HG02588 (cell line): ENCODE results near the gene TTC28.
"Not testable (repeated sequence)": the region's sequence is repeated elsewhere in the genome, so short reads cannot be mapped to it uniquely, and the experiment has no call there.

Source experiments
- ATAC-seq: cut with Tn5 transposase; IDR thresholded peaks from one replicate; pipeline ENCODE4 v1.9.1; 2021; ENCODE audit warnings: mild to moderate bottlenecking, moderate library complexity; ENCODE audit not compliant: unreplicated experiment

Gene TTC28

DNA sequence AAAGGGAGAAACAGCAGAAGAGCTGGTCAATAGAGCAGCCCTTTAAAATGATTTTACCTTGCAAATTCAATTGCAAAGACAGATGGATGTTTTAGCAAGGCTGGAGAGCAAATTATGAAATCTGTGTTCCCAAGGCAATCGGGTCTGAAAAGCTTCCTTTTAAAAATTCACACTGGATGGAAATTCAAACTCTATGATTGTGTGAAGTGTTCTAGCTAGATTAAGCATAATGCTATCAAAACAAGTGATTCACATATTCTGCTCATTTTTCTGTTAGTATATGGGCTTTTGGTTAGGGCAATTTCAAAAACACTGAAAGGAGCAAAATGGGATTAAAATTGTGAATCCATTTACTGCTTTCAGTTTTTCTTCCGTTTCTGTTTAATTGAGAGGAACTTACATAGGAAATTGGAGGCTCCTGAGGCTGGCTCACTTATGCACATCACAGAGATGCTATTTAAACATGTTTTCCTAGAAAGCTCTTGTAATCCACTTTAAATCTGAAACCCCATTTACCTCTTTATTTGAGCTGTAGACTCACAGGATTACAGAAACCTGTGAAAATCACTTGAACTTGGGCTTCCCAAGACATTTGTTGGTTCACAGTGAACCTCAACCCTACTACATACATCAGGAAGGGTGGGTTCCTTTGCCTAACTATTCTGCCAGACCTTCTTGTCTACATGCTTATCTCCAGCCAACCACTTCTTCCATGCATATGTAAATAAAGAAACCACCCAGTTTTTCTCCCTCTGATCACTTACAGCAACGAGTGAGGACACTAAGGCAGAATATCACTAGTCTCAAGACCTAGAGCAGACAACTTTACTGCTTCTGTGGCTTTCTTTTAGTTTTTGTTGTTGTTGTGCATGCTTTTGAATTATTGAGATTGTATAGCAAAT is 558.7 kb downstream of the TTC28 start:
- ATAC-seq = no peak

DNA sequence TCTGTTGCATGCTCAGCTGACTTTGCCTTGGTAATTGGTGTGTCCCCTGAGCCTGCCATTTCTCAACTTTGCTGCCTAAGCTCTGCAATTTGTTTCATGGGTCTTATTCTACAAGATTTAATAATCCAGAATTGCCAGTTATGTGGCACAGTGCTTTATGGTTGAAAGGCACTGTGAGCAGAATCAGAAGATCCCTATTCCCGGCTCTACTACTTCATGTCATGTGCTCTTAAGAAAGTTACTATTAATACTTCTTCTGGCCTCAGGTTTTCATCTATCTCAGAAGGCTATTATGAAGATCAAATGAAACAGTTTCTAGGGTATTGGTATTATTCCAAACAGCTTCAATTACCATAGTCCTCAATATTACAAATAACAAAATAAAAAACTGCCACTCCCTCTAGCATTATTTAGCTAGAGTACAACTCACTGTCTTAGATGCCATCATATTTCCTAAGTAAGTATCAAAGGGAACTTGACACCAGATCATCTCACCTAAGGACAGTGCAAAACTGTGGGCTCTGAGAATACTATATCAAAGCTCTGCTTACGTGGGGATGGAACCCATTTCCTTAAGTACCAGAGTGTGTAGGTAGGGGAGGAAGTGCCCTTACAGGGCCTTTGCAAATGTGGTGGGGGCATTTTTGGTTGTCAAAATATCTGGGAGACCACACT is 560.5 kb downstream of the TTC28 start:
- ATAC-seq = no peak

DNA sequence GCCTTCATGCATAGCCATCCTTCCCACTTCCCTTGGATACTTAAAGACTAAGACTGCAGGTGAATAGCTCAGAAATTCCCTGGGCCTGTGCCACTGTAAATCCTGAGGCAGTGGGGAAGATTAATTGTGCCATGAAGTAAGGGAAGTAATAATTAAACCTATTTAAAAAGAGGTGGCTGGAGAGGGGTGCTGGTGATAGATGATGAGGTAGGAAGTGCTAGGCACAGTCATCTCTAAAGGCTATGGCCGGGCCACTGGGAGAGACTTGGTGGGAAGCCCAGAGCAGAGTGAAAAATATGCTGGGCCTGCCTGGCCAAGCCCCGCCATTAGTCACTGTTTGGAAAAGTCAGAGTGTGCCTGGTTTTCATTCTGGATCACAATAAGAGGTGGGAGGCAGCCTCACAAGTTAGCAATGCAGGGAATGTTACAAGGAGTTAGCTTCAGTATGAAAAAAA is 563.4 kb downstream of the TTC28 start:
- no peak for ATAC-seq

DNA sequence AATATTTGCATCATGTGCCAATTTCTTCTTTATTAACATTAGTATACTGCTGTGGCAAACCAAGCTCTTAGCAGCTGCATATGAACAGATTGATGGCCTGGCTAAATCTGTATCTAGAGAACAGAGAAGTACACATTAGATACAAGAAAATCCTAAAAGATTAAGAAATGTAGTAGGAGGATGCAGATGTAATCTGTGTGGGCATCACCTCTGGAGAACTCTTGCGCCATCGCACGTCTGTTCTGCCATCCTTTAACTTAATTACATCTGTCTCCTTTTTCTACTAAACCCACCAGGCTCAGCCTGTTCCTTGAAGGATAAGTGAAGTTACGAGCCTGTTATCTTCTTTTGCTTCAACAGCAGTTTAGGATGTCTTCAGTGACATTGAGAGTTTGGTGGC is 564.2 kb downstream of the TTC28 start:
- ATAC-seq = no peak

DNA sequence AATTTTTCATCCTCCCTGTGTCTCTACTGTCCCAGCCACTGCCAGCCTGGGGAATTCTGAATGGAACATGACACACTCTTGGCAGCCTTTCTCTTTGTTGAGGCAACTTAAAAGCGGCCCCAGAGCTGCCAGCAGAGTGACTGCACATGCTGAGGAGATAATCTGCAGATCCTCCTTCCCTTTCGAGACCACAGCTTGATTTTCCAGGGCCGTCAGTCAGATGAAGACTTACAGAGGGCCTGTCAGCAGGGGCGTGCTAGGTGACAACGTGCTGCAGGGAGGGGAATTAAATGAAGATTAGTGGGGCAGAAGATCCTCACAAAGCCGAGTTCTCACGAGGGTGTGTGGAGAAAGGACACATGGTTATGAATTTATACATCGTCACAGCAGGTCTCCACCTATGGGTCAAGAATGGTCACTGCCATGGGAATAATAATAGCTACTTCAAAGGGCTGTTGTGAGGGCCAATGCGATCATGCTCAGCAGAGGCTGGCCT is 567.0 kb downstream of the TTC28 start:
- ATAC-seq = no peak

DNA sequence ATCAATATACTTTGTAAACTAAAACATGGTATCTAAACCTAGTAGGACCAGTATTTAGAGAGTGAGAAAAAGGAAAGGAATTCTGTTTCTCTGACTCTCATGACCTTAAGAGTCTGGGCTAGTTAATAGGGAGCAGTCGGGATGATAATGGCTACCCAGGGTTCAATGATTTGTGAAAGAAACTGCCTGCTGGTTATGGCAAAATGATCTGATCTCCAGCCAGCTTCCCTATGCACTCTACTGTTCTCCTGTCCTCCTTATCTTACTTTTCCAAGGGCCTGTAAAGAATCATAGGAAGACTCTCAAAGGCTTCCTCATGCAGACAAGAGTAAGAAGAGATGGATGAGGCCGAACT is 567.5 kb downstream of the TTC28 start:
- ATAC-seq = no peak

DNA sequence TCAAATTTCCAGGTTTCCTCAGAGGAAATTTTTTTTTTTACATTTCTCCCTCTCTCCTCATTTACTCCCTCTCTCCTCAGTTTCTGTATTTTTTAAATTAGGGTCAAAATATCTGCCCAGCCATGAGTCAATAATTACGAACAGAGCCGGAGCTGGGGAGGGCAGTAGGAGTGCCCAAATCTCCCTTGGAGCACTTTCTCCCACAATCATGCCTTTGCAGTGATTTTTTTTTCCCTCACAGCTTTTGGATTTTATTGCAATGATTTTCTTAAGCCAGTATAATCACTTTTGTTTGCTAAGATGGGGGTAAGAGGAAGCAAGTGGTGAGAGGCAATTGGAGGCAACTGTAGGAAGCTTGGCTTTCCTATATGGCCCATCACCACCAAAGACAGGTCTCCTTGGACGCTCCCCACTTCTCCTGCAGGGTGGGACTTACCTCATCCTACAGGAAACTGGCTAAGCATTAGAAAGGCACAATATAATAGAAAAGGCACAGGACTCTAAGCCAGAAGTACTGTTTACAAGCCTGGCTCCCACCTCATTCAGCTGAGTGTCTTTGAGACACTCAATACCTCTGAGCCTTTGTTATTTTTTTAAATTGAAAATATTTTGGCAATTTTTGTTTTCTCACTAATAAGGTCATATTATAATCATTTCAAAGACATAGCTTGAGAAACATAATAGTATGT is 568.0 kb downstream of the TTC28 start:
- ATAC-seq = no peak

DNA sequence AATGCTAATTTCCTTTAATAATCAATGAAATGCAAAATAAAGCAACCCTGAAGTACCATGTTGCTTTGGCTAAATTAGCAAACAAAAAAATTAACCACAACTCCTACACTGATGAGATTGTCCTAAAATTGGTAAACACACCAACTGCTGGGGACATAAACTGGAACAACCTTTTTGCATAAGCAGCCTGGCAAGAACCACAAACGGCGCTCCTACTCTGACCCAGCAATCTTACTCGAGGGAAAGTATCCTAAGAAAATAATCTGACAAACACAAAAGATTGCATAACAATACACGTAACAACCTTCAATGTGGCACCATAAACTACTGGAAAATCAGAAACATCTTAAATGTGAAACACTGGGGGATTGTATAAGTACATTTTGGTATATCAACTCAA is 570.8 kb downstream of the TTC28 start:
- ATAC-seq = no peak

DNA sequence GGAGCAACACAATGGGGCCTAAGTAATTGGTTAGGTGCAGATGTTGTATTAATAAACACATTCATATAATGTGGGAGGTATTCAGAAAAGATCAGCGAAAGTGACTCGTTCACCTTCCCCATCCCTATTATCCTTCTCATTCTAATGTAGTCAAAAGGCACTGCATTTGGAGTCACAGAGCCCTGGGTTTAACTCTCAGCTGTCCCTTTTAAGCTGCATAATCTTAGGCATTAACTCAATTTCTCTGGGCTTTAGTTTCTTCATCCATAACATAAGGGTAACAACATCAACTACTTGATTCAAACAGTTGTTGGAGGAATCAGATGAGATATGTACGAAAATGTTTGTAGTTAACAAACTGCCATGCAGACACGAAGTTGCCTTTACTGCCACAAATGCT is 573.0 kb downstream of the TTC28 start:
- ATAC-seq = no peak

DNA sequence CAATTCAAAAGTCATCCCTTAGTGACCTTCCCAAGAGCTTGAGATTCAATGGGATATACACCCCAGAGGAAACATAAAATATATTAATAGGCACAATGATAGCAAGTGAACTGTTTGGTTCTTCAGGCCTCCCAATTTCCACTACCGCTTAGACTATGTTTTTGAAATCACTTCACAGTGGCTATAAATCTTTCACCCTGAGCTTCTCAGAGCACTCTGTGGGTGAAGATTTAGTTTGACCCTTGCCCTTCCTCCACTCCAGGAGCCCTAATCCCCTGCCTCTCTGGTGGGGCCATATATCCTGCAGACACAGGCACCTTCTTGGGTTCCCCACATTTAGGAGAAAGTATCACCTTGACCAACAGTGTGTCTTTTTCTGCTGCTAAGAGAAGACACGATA is 573.7 kb downstream of the TTC28 start:
- ATAC-seq = no peak

DNA sequence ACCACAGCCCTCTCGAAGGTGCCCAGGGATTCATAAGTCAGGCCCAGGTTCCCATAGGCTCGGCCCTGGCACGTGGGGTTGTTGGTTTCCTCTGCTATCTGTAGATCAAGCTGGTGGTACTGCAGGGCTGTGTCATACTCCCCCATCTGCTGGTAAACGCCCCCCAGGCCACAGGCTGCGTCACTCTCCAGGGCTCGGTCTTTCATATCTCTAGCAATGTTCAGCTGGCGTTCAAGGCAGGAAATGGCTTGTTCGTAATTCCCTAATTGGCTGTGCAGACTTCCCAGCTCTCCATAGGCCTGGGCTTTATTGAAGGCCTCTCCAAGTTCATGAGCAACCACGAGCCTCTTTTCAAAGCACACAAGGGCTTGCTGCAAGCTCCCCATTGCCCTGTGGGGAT is 574.2 kb downstream of the TTC28 start:
- no peak for ATAC-seq

DNA sequence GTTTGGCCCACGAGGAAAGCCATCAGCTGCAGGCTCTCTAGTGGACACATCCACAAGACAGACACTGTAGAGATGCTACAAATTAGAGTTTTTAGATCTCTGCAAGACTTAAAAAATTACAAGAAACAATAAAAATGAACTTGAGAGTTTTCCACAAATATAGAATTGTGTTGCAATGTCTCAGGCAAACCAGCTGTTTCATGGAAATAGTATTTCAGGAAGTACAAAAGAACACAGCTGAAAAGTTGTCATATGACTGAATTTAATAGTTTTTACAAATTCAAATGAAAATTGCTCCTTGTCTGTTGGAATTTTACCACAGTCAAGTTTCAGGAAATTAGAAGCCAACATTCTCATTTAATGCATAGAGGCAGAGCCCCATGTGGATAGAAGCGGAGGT is 576.0 kb downstream of the TTC28 start:
- ATAC-seq = no peak

DNA sequence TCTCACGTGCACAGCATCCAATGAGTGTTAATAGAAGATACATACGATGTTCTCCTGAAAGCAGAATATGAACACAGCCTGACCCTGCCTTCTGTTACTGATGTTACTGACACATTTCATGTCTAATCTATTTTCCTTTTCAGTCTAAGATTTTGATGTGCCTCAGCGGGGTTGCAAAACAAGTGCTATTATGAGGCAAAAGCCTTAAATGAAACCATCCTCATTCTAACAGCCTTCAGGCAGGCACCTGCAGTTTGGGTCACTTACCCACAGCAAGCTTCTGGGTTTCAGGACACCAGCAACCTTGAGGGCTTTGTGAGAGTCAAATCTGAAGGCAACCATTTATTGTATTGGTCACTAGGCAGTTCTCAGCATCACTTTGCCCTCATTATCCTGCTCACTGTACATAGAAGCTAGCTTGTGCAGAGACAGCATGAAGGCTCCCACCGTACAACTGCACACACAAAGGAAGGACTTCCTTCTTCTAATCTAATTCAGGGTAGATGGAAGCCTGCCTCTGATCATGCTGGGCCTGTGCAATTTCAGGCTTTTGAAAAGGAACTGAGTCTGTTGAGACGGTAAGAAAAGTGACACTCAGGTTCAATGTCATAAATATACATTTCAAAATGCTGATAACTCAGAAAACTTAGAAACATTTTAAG is 577.4 kb downstream of the TTC28 start:
- ATAC-seq = no peak

DNA sequence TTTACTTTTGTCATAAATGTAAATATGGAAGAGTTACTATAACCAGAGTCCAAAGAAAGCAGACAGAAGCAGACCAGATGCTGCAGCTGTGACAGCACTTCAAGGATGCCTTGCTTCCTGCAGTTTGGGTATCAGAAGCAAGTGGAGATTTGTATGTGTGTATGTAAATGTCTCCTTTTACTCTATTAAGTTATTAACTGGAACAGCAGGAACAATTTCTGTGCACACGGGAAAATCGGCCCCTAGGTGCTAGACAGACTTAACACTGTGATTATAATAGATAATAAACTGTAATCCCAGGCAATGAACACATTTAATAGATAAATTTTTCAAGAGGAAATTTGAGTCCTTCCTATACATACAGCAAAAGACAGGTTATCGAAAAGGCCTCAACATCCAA is 582.0 kb downstream of the TTC28 start:
- ATAC-seq = no peak

DNA sequence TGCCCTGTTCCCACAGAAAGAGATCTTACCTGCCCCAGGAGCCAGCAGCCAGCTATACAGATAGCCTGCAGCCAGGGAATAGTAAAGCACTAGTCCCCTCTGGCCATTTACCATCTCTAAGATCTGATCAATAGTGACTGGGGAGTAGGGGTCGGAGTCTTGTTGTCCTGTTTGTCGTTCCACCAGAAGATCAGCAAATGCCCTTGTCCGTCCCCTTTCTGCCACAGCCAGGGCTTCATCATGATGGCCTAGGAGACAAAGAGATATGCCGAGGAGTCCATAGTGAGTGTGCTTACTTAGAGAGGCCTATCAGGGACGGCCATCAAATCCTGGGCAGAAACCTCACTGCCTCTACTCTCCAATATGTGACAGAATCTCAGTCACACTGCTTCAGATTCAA is 583.5 kb downstream of the TTC28 start:
- no peak for ATAC-seq

DNA sequence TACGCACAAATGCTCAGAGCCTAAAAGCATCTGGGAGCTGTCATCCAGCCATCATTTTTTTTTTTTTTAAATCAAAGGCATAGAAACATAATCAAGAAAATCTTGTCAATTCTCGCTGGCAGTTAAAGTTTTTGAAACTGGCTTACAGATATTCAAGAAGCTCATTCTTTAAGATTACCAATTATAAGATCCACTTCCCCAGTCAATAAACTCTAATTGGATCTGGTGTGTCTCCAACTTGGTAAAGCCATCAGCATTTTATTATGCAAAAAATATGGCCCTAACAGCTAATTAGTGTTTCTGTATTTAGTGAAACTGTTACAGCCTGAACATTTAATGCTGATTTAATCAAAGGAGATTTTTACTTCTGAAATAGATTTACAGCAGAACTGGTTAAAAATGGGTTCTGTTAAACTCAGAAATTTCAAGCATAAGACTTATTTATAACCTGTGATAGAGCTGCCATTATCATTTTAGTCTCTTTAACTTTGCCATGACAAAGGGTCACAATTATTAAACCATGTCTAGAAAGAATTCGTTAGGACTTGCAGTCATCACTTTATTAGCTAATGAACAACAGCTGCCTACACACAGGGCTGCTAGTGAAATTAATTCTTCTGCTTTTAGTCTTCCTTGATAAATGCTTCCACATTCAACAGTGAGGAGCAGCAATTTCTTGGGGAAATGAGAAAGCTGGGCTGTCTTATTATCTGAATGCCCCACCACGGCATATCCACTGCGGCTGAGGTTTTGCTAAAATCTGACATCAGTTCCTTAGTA is 584.1 kb downstream of the TTC28 start:
- ATAC-seq = no peak

DNA sequence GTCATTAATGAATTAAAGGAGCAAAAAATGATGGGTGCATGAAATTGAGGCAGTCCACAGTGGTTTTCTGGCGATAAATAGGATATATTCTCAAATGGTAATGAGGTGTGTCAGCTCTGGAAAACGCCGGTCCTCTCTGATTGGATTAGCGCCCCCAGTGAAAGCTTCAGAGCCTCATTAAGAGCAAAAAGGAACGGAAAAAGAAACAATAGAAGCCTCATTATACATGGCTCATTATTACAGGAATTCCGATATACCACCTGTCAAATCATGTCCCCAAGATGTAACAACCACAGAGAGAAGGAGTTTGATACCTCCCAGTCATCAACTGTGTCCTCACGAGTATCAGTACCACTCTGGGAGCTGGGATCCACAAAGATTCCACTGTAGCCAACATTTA is 584.9 kb downstream of the TTC28 start:
- ATAC-seq = no peak

DNA sequence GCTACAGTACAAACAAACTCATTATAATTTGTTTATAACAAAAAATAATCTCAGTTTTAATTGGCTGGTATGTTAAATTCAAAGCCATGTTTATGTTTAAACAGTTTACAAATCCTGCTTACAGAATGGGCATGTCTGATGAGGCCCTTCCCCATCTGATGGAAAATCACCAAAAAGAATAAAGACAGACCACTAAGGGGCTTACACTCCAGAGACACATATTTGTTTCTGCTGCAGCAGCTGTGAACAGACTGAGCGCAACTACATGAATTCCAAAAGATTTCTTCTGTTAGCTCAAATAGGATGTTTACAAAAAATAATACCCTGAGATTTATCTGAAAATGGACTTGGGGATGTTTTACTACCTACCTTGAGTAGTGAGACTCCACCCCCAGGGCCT is 585.9 kb downstream of the TTC28 start:
- no peak for ATAC-seq

DNA sequence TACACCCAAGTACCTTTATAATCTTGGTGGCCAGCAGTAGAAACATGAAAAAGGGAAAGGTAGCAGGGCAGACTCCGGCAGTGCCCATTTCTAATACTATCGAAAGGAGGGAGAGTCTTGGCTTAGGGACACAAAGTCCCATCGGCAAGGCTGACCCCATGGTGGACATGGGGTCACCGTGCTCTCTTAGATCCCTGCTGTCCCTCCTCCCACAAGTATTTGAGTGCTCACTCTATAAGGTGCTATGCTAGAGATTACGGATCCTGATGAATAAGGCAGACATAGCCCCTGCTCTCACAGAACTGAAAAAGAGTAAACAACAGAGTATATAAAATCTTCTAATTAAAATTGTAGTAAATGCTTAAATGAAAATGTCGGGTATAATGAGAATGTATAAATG is 588.2 kb downstream of the TTC28 start:
- no peak for ATAC-seq

DNA sequence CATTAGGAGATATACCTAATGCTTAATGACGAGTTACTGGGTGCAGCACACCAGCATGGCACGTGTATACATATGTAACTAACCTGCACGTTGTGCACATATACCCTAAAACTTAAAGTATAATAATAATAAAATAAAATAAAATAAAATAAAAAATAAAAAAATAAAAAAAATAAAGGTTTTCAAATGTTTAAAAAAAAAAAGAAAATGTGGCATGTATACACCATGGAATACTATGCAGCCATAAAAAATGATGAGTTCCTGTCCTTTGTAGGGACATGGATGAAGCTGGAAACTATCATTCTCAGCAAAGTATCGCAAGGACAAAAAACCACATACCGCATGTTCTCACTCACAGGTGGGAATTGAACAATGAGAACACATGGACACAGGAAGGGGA is 590.1 kb downstream of the TTC28 start:
- not testable (repeated sequence) for ATAC-seq
